CD14-positive monocyte (primary cell): Measurements from ENCODE around the gene KIF21A. TPM values are rescaled to one million over a fixed set of nuclear protein-coding genes. Genes with fewer than 3 reads are reported as not detected.

Experiments
- DNase-seq, 3 donors: peaks; one replicate each; pipeline ENCODE4 v3.0.0-alpha.2; 2011 to 2022
- H2AFZ ChIP-seq: 2 replicates; pipeline ENCODE4 v1.6.0; 2012; ENCODE audit warnings: mild to moderate bottlenecking, low read depth, low read length, inconsistent platforms; ENCODE audit not compliant: insufficient read depth, poor library complexity, severe bottlenecking
- H3K27ac ChIP-seq, 2 donors: 1 replicate in 1 of 2; 2 replicates in 1 of 2; pipeline ENCODE4 v1.5.1; 2012 to 2013; ENCODE audit warnings: low read length in 2 of 2, control low read depth in 1 of 2, inconsistent platforms in 1 of 2, low read depth in 1 of 2, mild to moderate bottlenecking in 1 of 2
- H3K27me3 ChIP-seq, 2 donors: one replicate each; pipeline versions ENCODE4 v1.6.0 to v1.6.1; 2011 to 2013; ENCODE audit warnings: low read length in 2 of 2; ENCODE audit not compliant: control insufficient read depth in 2 of 2, insufficient read depth in 2 of 2
- H3K36me3 ChIP-seq, 2 donors: replicated peaks in 1 of 2; 1 replicate in 1 of 2; 2 replicates in 1 of 2; pipeline versions ENCODE4 v1.5.1 to v1.6.1; 2012 to 2013; ENCODE audit warnings: low read length in 2 of 2, control low read depth in 1 of 2, inconsistent platforms in 1 of 2, mild to moderate bottlenecking in 1 of 2; ENCODE audit not compliant: insufficient read depth in 2 of 2, control insufficient read depth in 1 of 2
- H3K4me1 ChIP-seq, 2 donors: 1 replicate in 1 of 2; 2 replicates in 1 of 2; pipeline versions ENCODE4 v1.5.1 to v1.6.1; 2012 to 2013; ENCODE audit warnings: low read length in 2 of 2, control low read depth in 1 of 2, inconsistent platforms in 1 of 2, mild to moderate bottlenecking in 1 of 2, moderate library complexity in 1 of 2; ENCODE audit not compliant: insufficient read depth in 2 of 2, control insufficient read depth in 1 of 2
- H3K4me2 ChIP-seq: replicated peaks from 2 replicates; pipeline ENCODE3; 2012; ENCODE audit warnings: low read length, moderate library complexity, mild to moderate bottlenecking; ENCODE audit not compliant: poor library complexity, severe bottlenecking; ENCODE audit errors: extremely low read depth
- H3K4me3 ChIP-seq, 3 experiments: fragments of 200-600 bp in 1 of 3; sonication (generic) in 1 of 3; replicated peaks in 1 of 3; 1 replicate in 2 of 3; 2 replicates in 1 of 3; pipeline ENCODE4 v1.5.1; 2011 to 2013; ENCODE audit warnings: low read length in 3 of 3, mild to moderate bottlenecking in 3 of 3, control low read depth in 2 of 3, low read depth in 2 of 3, inconsistent platforms in 1 of 3, moderate library complexity in 1 of 3
- H3K79me2 ChIP-seq: 2 replicates; pipeline ENCODE4 v1.6.0; 2012; ENCODE audit warnings: mild to moderate bottlenecking, control low read depth, inconsistent platforms, low read length, moderate library complexity; ENCODE audit not compliant: insufficient read depth
- H3K9ac ChIP-seq: 2 replicates; pipeline ENCODE4 v1.6.0; 2017; ENCODE audit warnings: low read length, mild to moderate bottlenecking; ENCODE audit not compliant: insufficient read depth, poor library complexity, severe bottlenecking
- H3K9me3 ChIP-seq, 2 donors: replicated peaks in 1 of 2; 1 replicate in 1 of 2; 2 replicates in 1 of 2; pipeline versions ENCODE4 v1.5.1 to v1.6.1; 2012 to 2013; ENCODE audit warnings: low read length in 2 of 2, control low read depth in 1 of 2; ENCODE audit not compliant: control insufficient read depth in 1 of 2, insufficient read depth in 1 of 2
- H4K20me1 ChIP-seq: 2 replicates; pipeline ENCODE4 v1.6.0; 2012; ENCODE audit warnings: mild to moderate bottlenecking, low read length, control low read depth, moderate library complexity; ENCODE audit not compliant: insufficient read depth
- H3K27ac Mint-ChIP-seq, 7 donors: one replicate each; pipeline ENCODE4 v1.8.0; 2020; ENCODE audit warnings: mild to moderate bottlenecking in 7 of 7, mixed read lengths in 7 of 7, moderate library complexity in 6 of 7, inconsistent platforms in 2 of 7
- H3K27me3 Mint-ChIP-seq, 3 donors: one replicate each; pipeline ENCODE4 v1.8.0; 2021 to 2022; ENCODE audit warnings: low read depth in 3 of 3, mild to moderate bottlenecking in 3 of 3, mixed read lengths in 3 of 3, moderate library complexity in 3 of 3, inconsistent platforms in 1 of 3
- H3K36me3 Mint-ChIP-seq, 2 donors: one replicate each; pipeline ENCODE4 v1.8.0; 2020; ENCODE audit warnings: mixed read lengths in 2 of 2, inconsistent platforms in 1 of 2, mild to moderate bottlenecking in 1 of 2
- H3K4me1 Mint-ChIP-seq: one replicate; pipeline ENCODE4 v1.8.0; 2020; ENCODE audit warnings: mild to moderate bottlenecking, mixed read lengths
- H3K4me3 Mint-ChIP-seq, 2 donors: one replicate each; pipeline ENCODE4 v1.8.0; 2020; ENCODE audit warnings: mild to moderate bottlenecking in 2 of 2, mixed read lengths in 2 of 2, moderate library complexity in 1 of 2
- H3K9me3 Mint-ChIP-seq, 7 donors: one replicate each; pipeline ENCODE4 v1.8.0; 2020 to 2022; ENCODE audit warnings: mixed read lengths in 7 of 7, mild to moderate bottlenecking in 6 of 7, moderate library complexity in 6 of 7, inconsistent platforms in 2 of 7
- WGBS: methylation state at CpG from one replicate; pipeline ENCODE4 v1.1.5; 2013; ENCODE audit warnings: missing lambda C conversion rate; ENCODE audit not compliant: insufficient coverage; 5-methylcytosine and 5-hydroxymethylcytosine counted together
- intact Hi-C, 2 donors: fragments of 100-400 bp; cut with micrococcal nuclease; formaldehyde crosslinking; loops; one replicate each; pipeline versions ENCODE4 v1.15.0 to v1.15.1; 2023
- polyA plus RNA-seq, 3 donors: library from polyadenylated mRNA; depleted of rRNA in 1 of 3; unstranded in 2 of 3; stranded (reverse) in 1 of 3; fragments of 300-500 nt in 2 of 3; fragments of >200 nt in 1 of 3; fragmentation: Illumina TruSeq in 2 of 3; gene quantifications; 1 replicate in 2 of 3; 2 replicates in 1 of 3; pipeline ENCODE4 v1.2.3, GENCODE V29; 2012 to 2021
- TF ChIP-seq, protein P1 (sequence below): fragments of 200-600 bp; IDR thresholded peaks from one replicate; pipeline ENCODE4 v1.8.0; 2022; ENCODE audit warnings: antibody characterized with exemption, mild to moderate bottlenecking

The KIF21A gene
- polyA plus RNA-seq, 3 donors, result 0.03 to 0.05 TPM; not detected in 1

DNA sequence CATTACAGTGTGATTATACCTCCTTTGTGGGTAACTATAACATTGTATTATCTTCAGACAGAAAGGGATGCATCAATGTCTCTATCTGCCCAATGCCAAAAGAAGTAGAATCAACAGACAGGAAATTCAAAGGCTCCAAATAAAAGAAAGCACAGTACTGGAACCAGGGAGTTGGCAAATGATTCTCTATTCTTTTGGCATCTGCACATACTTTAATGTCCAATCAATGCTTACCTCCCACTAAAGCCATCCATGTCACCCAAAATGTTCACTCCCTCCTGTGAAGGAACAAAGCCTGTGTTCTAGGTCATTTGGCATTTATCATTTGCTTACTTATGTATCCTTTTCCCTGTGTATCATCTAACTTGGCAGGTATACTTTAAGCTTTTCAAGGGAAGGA lies 36.7 kb downstream of the KIF21A start:
- no peak for DNase-seq
- H3K27me3 ChIP-seq, result no peaks in the 10 kb centered on the region
- H3K79me2 ChIP-seq, result no peaks in the 10 kb centered on the region
- intact Hi-C loops, result no loop called here
- Mint-ChIP-seq H3K4me3 (no peak overlapping the region), H3K27ac (no peak overlapping the region), H3K4me1 (peaks cover 2% of the 10 kb centered on the region), H3K36me3 (no peaks in the 10 kb centered on the region), H3K27me3 (no peaks in the 10 kb centered on the region), H3K9me3 (peaks cover 0 to 1% (median 0%) of the 10 kb centered on the region in 7 donors)
- no peak overlapping the region for H3K4me2 ChIP-seq
- no peak overlapping the region for H3K27ac ChIP-seq
- H3K4me1 ChIP-seq, result no peaks in the 10 kb centered on the region
- H3K36me3 ChIP-seq, result no peaks in the 10 kb centered on the region
- H4K20me1 ChIP-seq, result no peaks in the 10 kb centered on the region
- TF ChIP-seq, protein P1, sequence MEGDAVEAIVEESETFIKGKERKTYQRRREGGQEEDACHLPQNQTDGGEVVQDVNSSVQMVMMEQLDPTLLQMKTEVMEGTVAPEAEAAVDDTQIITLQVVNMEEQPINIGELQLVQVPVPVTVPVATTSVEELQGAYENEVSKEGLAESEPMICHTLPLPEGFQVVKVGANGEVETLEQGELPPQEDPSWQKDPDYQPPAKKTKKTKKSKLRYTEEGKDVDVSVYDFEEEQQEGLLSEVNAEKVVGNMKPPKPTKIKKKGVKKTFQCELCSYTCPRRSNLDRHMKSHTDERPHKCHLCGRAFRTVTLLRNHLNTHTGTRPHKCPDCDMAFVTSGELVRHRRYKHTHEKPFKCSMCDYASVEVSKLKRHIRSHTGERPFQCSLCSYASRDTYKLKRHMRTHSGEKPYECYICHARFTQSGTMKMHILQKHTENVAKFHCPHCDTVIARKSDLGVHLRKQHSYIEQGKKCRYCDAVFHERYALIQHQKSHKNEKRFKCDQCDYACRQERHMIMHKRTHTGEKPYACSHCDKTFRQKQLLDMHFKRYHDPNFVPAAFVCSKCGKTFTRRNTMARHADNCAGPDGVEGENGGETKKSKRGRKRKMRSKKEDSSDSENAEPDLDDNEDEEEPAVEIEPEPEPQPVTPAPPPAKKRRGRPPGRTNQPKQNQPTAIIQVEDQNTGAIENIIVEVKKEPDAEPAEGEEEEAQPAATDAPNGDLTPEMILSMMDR, result no peak
- no peak overlapping the region for H3K9ac ChIP-seq
- H2AFZ ChIP-seq, result no peak overlapping the region
- H3K4me3 ChIP-seq, result no peak overlapping the region
- H3K9me3 ChIP-seq, result no peaks in the 10 kb centered on the region

GRCh38 chr12:39405580-39405979 lies 37.3 kb downstream of the KIF21A start:
- H3K9me3 ChIP-seq, result no peaks in the 10 kb centered on the region
- peaks cover 2% of the 10 kb centered on the region for H3K4me1 Mint-ChIP-seq
- no peak overlapping the region for H3K4me3 Mint-ChIP-seq
- no peaks in the 10 kb centered on the region for H4K20me1 ChIP-seq
- no peak overlapping the region for H3K27ac Mint-ChIP-seq
- H3K79me2 ChIP-seq, result no peaks in the 10 kb centered on the region
- H3K36me3 ChIP-seq, result no peaks in the 10 kb centered on the region
- no peaks in the 10 kb centered on the region for H3K36me3 Mint-ChIP-seq
- H3K27me3 ChIP-seq, result no peaks in the 10 kb centered on the region
- TF ChIP-seq, protein P1, result no peak
- no peak overlapping the region for H3K4me2 ChIP-seq
- H3K27me3 Mint-ChIP-seq, result no peaks in the 10 kb centered on the region
- no peaks in the 10 kb centered on the region for H3K4me1 ChIP-seq
- WGBS, result 100% methylated on average over 1 of the region's 3 CpGs
- no peak overlapping the region for H3K27ac ChIP-seq
- intact Hi-C loops, result no loop called here
- no peak overlapping the region for H2AFZ ChIP-seq
- no peak overlapping the region for H3K4me3 ChIP-seq
- no peak overlapping the region for H3K9ac ChIP-seq
- peaks cover 0 to 1% (median 0%) of the 10 kb centered on the region in 7 donors for H3K9me3 Mint-ChIP-seq
- no peak for DNase-seq
